Measurements from ENCODE around the gene AGPAT4. TPM values are rescaled to one million over a fixed set of nuclear protein-coding genes. Genes with fewer than 3 reads are reported as not detected.
A peak's percentile ranks its signal among the peaks of the same experiment; 100 is the strongest.

Gene AGPAT4
- total and polyA plus RNA-seq, 7 donors, result under 0.01 to 16.6 (median 6.9) TPM

DNA sequence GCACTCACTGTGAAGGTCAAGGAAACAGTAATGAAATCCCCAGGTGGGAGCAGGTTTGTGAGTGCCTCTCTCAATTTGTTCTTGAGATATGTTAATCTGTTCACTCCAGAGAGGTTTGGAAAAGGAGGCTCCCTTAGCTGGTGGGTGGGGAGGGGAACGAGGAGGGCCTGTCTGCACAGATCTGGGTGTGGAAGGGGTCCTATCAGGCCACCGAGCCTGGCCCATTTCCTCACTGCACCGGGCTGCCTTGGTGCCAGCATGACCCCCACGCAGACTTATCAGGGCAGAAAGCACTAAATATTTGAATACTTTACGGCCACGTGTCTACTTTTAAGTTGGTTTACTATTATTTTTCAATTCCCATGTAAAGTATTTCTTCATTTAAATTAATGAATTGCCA is 8.3 kb downstream of the AGPAT4 start:
- intact Hi-C loops (cut with DNase I), result no loop called here
- Histone ChIP-seq H3K9me3 (no peaks in the 10 kb centered on the region), H3K27ac (no peak overlapping the region), H3K4me1 (peaks cover 0 to 8% (median 0%) of the 10 kb centered on the region in 4 donors), H3K4me3 (no peak overlapping the region), H3K27me3 (no peaks in the 10 kb centered on the region), H3K36me3 (no peaks in the 10 kb centered on the region)
- peak; percentile 39 for DNase-seq
- 87 to 90% methylated on average over 6 of the region's 6 CpGs for WGBS, 2 donors
- TF ChIP-seq, protein P1, sequence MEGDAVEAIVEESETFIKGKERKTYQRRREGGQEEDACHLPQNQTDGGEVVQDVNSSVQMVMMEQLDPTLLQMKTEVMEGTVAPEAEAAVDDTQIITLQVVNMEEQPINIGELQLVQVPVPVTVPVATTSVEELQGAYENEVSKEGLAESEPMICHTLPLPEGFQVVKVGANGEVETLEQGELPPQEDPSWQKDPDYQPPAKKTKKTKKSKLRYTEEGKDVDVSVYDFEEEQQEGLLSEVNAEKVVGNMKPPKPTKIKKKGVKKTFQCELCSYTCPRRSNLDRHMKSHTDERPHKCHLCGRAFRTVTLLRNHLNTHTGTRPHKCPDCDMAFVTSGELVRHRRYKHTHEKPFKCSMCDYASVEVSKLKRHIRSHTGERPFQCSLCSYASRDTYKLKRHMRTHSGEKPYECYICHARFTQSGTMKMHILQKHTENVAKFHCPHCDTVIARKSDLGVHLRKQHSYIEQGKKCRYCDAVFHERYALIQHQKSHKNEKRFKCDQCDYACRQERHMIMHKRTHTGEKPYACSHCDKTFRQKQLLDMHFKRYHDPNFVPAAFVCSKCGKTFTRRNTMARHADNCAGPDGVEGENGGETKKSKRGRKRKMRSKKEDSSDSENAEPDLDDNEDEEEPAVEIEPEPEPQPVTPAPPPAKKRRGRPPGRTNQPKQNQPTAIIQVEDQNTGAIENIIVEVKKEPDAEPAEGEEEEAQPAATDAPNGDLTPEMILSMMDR (IDR thresholded peaks at IDR 0.05), result no peak
- TF ChIP-seq POLR2AphosphoS5 (IDR thresholded peaks at IDR 0.05) (no peak), EP300 (IDR thresholded peaks at IDR 0.05) (no peak), POLR2A (IDR thresholded peaks at IDR 0.05) (no peak)

DNA sequence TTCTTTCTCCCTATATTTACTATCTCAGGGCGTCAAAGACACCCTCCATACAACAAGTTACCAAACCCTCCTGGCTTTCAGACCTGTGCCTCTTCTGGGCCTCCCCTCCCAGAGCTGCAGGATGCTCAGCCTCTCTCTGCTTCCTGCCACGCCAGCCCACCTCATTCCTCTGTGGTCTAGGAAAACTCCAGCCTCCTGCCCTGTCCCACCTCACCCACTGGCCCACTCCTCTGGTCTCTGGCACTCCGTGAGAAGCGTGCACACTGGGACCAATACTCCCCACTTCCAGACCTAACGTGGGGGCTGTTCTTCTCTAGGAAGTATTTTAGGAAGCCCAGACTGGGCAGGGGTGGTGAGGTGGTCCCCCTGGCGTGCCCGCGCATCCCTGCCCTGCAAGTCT is 9.7 kb downstream of the AGPAT4 start:
- intact Hi-C loops (cut with DNase I), result no loop called here
- Histone ChIP-seq H3K27ac (no peak overlapping the region), H3K36me3 (no peaks in the 10 kb centered on the region), H3K27me3 (no peaks in the 10 kb centered on the region), H3K4me3 (no peak overlapping the region), H3K4me1 (peaks cover 0 to 6% (median under 1%) of the 10 kb centered on the region in 4 donors), H3K9me3 (no peaks in the 10 kb centered on the region)
- no peak for TF ChIP-seq EP300 (IDR thresholded peaks at IDR 0.05)
- no peak for TF ChIP-seq POLR2AphosphoS5 (IDR thresholded peaks at IDR 0.05)
- TF ChIP-seq, protein P1 (IDR thresholded peaks at IDR 0.05), result no peak
- TF ChIP-seq POLR2A (IDR thresholded peaks at IDR 0.05), result no peak
- 85 to 94% methylated on average over 8 of the region's 8 CpGs for WGBS, 2 donors
- DNase-seq, result peak; percentile 36

DNA sequence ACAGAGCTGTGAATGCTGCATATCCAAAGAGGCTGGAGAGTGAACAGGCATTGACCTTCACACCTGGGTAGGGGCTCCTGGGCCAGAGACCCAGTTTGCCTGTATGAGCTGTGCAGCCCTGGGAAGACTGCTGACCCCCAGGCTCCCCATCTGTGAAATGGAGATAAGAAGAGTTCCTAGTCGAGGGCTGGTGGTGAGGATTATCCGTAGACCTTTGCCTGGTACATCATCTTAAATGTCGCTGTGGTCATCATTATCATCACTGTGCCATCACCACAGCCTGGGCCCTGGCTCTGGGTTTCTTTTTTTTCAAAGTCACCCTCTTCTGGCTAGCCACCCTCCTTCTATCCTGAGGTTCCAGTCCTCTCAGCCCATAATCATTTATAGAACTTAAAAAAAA is 12.0 kb downstream of the AGPAT4 start:
- Histone ChIP-seq H3K4me3 (no peak overlapping the region), H3K4me1 (peaks cover 0 to 24% (median 13%) of the 10 kb centered on the region in 4 donors), H3K27me3 (no peaks in the 10 kb centered on the region), H3K36me3 (no peaks in the 10 kb centered on the region), H3K9me3 (no peaks in the 10 kb centered on the region), H3K27ac (no peak overlapping the region)
- intact Hi-C loops (cut with DNase I), result no loop called here
- DNase-seq, result no peak
- TF ChIP-seq POLR2A (IDR thresholded peaks at IDR 0.05) (no peak), POLR2AphosphoS5 (IDR thresholded peaks at IDR 0.05) (no peak), EP300 (IDR thresholded peaks at IDR 0.05) (no peak)
- TF ChIP-seq, protein P1 (IDR thresholded peaks at IDR 0.05), result no peak
- WGBS, 2 donors, result 91 to 94% methylated on average over 3 of the region's 3 CpGs

DNA sequence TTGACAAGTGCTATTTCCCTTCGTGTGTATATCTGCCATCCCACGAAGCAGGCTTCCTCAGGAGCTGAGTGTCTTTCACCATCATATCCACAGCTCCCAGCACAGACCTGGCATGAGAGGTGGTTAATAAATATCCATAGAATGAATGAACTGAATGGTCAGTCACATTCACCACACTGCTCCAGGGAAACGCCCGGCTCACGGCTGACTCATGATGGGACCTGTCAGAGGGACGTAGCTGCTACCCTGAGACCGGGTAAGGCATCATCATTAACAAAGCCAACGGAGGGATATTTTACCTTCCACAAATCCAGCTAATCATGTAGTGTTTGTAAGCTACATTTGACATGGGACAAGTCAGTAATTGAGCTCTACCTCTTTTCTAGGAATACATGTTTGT is 12.5 kb downstream of the AGPAT4 start:
- Histone ChIP-seq H3K9me3 (no peaks in the 10 kb centered on the region), H3K36me3 (no peaks in the 10 kb centered on the region), H3K4me1 (peaks cover 0 to 26% (median 13%) of the 10 kb centered on the region in 4 donors), H3K4me3 (no peak overlapping the region), H3K27ac (no peak overlapping the region), H3K27me3 (no peaks in the 10 kb centered on the region)
- WGBS, 2 donors, result 78 to 87% methylated on average over 8 of the region's 8 CpGs
- intact Hi-C loops (cut with DNase I), result no loop called here
- TF ChIP-seq, protein P1 (IDR thresholded peaks at IDR 0.05), result no peak
- no peak for TF ChIP-seq POLR2AphosphoS5 (IDR thresholded peaks at IDR 0.05)
- no peak for TF ChIP-seq POLR2A (IDR thresholded peaks at IDR 0.05)
- DNase-seq, result no peak

DNA sequence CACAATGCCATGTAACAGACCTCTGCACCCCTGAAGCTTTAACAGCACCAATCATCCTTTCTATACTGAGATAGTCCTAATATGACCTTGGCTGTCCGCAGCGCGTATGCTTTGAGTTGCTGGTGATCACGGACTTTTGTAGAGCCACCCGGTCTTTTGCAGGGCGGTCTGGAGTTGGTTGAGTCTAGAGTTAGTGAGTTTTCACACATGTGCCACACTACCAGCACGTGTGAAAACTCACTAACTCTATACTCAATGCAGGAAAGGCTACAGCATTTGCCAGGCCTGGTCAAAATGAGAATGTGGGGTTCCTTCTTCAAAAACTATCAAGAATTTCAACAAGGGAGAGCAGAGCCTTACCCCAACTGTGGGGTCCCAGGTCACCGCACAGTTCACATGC is 14.6 kb downstream of the AGPAT4 start:
- H3K4me3 ChIP-seq, result no peak overlapping the region
- DNase-seq, result no peak
- 94% methylated on average over 8 of the region's 8 CpGs for WGBS, 2 donors
- H3K9me3 ChIP-seq, result no peaks in the 10 kb centered on the region
- intact Hi-C loops (cut with DNase I), result loop anchor here (5.0 kb wide), 1 partner anchor 97 kb away; no protein-coding TSS in a partner anchor
- H3K36me3 ChIP-seq, result no peaks in the 10 kb centered on the region
- no peaks in the 10 kb centered on the region for H3K27me3 ChIP-seq
- TF ChIP-seq POLR2AphosphoS5 (IDR thresholded peaks at IDR 0.05) (no peak), POLR2A (IDR thresholded peaks at IDR 0.05) (no peak), EP300 (IDR thresholded peaks at IDR 0.05) (no peak)
- TF ChIP-seq, protein P1 (IDR thresholded peaks at IDR 0.05), result no peak
- peaks cover 0 to 43% (median 27%) of the 10 kb centered on the region in 4 donors for H3K4me1 ChIP-seq
- peak overlapping the region in 1 of 4 donors; percentile 69 for H3K27ac ChIP-seq
